ENCODE results near the gene ANGPT4.
"Not testable (repeated sequence)": the region's sequence is repeated elsewhere in the genome, so short reads cannot be mapped to it uniquely, and the experiment has no call there.

ANGPT4 gene

DNA sequence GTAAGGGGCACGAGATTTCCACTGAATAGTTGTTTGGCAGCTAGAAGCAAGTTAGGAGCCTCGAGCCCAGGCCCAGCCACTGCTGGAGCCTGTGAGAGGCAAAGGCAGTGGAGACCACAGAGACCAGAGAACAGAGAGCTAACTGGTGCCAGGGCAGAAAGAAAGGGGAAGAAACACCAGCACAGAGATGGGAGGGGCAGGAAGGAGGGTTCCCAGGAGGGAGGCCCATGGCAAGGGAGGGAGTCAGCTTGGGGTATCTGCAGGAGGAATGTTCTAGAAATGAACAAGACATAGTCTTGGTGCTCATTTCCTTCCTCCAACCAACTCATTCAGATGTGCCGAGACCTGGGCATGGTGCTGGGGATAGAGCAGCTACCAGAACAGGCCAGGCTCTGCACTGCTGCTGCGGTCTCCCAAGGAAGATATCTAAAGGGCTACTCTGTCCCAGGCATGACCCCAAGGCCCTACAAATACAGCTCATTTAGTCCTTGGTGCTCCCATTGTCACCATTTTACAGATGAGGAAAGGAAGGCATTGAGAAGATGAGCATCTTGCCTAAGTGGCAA lies 10.7 kb downstream of the ANGPT4 start:
- no peak for DNase-seq

- no peak for DNase-seq
These were observed 12.0 kb downstream of the ANGPT4 start for GRCh38 chr20:904039-904545.

GRCh38 chr20:897436-897835 lies 18.7 kb downstream of the ANGPT4 start:
- not testable (repeated sequence) for DNase-seq

DNA sequence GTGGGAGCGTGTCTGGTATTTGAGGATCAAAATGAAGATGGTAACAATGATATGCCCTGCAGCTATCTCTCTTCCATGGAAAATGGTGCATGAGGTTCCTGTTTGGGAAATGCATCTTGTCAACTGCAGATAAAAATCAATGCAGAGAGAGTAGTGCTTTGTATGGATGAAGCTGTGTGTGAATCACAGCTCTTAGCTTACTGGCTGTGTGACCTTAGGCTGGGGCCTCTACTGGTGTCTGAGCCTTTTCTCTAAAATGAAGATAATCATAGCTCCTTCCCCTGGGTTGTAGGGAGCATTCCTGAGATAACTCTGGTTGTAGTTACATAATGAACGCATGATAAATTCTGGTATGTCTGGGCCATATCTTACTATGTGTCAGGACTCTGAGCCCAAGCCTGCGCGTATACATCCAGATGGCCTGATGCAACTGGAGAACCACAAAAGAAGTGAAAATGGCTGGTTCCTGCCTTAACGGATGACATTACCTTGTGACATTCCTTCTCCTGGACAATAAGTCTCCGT lies 19.6 kb downstream of the ANGPT4 start:
- no peak for DNase-seq

GRCh38 chr20:892371-892770 lies 23.8 kb downstream of the ANGPT4 start:
- DNase-seq, result not testable (repeated sequence)

GRCh38 chr20:891706-892080 lies 24.4 kb downstream of the ANGPT4 start:
- DNase-seq, result no peak

DNA sequence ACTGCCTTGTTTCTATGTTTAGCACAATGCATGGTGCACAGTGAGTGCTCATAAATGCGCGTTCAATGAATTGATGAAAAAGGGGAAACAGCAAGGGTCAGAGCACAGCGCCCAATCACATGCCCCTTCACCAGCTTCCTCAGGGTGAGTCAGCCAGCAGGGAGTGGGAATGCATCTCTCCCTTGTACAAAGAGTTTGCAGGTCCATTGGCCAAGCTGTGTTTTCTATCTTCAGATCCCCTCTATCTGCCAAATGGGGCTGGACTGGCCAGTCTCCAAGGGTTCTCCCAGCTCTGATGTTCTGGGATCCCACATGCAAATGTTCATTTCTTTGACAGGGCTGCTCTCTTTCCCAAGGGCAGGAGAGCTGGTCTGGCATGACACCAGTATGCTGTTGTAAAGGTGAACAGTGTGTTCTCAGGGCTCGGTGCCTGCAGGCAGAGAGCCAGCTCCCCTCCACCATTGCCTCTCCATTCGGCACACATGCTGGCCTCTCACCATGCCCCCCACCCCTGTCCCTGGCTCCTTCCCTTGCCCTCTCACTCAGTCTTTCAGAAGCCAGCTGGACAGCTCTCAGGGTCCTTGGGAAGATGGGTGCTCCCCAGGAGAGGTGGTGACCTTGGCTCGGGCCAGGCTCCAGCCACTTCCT lies 25.0 kb downstream of the ANGPT4 start:
- DNase-seq, result no peak

DNA sequence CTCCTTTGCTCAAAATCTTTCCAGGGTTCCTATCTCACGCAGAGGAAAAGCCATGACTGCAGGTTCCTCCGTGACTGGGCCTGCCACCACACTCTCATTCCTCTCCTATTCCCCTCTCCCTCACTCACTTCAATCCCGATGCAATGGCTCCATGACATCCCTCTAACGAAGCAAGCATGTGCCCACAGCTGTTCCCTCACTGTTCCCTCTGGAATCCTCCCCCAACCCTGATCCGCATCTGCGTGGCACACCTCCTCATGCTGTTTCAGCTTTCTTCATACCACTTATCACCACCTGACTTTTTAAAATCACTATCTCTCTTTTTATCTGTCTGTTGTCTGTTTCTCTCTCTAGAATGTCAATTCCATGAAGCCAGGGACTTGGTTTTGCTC lies 25.5 kb downstream of the ANGPT4 start:
- no peak for DNase-seq

DNA sequence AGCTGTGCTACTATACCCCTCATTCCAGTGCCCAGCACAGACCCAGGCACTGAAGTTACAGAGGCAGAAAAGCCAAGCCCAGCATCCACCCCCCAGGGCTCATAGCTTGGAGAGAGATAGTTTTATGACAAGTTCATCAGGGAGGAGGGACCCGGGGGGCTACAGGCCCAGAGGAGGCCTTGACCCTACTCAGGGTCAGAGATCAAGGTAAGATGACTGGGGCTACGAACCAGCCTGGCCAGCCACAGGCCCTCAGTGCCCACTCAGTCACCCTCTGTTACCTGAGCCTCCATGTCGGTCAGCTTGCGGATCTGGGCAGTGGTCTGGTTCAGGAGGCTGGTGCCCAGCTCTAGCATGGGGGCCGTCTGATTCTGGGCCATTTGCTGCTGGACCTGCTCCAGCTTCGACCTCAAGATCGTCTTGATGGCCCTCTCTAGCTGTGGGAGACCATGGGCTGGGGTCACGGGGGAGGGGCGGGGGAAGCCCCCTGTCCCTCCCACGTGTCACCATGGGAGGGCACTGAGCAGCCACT lies 26.1 kb downstream of the ANGPT4 start:
- no peak for DNase-seq

DNA sequence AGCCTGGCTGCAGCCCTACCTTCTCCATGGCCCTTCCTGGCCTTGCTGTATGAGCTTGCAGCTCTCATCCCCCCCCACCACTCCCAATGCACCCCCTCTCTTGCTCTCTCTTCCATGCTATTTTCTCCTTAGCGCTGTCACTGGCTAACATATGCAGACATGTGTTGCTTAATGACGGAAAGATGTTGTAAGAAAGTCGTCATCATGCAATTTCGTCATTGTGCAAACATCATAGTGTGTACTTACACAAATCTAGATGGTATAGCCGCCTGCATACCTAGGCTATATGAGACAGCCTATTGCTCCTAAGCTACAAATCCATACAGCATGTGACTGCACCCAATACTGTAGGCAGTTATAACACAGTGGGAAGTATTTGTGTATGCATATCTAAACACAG lies 27.0 kb downstream of the ANGPT4 start:
- DNase-seq, result no peak

GRCh38 chr20:888057-888456 lies 28.1 kb downstream of the ANGPT4 start:
- no peak for DNase-seq

GRCh38 chr20:887137-887536 lies 29.0 kb downstream of the ANGPT4 start:
- no peak for DNase-seq

- no peak for DNase-seq
These were observed 30.9 kb downstream of the ANGPT4 start for GRCh38 chr20:884983-885952.

DNA sequence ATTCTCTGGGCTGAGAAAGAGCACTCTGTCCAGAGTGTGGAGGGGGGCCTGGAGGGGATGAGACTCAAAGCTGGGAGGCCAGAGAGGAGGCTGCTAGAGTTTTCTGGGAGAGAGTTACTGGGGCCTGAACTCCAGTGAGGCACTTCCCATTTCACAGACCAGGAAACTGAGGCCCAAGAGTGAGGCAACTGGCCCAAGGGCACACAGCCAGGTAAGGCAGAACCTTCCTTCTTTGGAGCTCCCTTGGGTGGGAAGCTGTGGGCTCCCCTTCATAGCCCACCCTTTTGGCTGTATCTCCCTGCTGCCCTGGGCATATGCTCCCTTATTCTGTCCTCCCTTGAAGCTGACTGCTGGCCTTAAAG lies 34.4 kb downstream of the ANGPT4 start:
- no peak for DNase-seq

DNA sequence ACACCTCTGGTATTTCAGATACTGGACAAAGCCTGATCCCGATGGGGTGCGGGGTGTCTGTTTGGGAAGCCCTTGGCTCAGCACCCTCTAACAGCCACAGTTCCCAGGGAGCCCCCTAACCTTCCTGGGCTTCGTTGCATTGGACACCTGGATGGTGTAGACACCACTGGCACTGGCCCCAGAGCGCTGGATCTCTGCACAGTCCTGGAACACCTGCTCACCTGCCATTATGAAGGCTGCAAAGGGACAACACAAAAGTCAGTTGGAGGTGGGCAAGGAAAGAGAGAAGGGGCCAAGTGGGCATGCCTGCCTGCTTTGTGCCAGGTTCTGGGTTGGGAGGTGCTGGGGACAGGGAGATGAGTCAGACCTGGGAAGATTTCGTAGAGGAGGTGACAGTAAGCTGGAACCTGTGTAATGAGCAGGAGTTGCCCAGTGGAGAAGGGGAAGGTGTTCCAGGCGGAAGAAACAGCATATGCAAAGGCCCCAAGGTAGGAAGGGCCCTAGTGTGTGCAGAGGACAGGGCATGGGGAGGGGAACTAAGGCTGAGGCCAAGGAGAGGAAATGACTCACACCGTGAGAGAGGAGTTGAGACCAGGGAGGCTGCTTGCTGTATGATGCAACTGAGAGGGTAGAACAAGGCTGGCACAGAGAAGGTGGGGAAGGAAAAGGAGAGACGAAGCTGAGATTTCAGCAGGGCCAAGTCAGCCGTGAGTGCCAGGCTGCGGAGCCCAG lies 34.9 kb downstream of the ANGPT4 start:
- DNase-seq, result peak; percentile 38

- DNase-seq, result no peak
These were observed 36.5 kb downstream of the ANGPT4 start for GRCh38 chr20:879626-880025.

- no peak for DNase-seq
These were observed 37.4 kb downstream of the ANGPT4 start for GRCh38 chr20:878511-879307.

DNA sequence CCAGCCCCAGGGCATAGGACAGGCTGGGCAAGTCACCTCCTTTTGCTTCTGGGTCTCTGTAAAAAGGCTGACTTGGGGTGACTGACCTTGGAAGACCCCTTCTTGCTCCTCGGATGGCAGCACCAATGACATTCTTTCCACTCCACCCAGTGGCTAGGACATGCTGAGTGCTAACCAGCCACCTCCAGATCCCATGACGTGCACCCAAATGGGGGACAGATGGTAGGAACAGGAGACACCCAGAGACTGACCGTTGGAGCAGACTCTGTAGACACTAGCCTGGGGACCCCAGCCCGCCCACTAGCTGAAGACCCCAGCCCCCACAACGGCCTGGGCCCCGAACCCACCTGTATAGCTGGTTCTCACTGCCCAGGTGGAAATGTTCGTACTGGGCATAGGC lies 38.3 kb downstream of the ANGPT4 start:
- no peak for DNase-seq

- DNase-seq, result no peak
These were observed 41.0 kb downstream of the ANGPT4 start for GRCh38 chr20:875115-875514.

- no peak for DNase-seq
These were observed 42.1 kb downstream of the ANGPT4 start for GRCh38 chr20:873875-874607.
